GM21825 (cell line): ENCODE measurements around the gene RGS6.

Experiments
- ATAC-seq: cut with Tn5 transposase; IDR thresholded peaks from one replicate; pipeline ENCODE4 v1.9.1; 2021; ENCODE audit warnings: mild to moderate bottlenecking, moderate library complexity; ENCODE audit not compliant: unreplicated experiment

RGS6 gene

DNA sequence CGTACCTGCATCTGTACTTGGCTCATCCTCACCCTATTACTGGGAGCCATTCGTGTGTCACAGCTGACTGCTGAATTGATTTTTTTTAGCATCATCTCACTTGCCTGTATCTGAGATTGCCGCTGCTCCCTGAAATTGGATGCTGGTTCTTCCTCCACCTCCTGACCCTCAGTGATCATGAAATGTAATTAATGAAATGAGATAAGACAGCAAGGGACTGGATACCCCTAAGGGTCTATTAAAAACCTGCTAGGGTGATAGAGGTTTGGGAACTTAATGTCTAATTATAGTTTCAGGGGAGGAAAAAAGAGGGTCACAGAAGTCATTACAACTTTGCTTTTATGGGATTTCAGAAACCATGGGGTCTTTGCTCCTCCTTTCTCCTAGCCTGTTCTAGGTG, 551.1 kb downstream of the RGS6 start:
- no peak for ATAC-seq

DNA sequence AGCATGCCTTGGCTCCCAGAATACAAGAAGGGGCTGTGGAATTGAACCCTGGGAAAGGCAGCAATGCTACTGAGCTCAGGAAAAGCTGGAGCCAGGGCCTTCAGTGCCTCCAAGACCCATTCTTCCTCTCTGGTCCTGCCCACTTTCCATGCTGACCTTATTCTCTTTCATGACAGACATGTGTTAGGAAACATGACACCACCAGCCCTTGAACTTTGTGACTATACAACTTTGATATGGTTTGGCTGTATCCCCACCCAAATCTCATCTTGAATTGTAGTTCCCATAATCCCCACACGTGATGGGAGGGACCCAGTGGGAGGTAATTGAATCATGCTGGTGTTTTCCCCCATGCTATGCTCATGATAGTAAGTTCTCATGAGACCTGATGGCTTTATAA, 553.5 kb downstream of the RGS6 start:
- ATAC-seq: no peak

DNA sequence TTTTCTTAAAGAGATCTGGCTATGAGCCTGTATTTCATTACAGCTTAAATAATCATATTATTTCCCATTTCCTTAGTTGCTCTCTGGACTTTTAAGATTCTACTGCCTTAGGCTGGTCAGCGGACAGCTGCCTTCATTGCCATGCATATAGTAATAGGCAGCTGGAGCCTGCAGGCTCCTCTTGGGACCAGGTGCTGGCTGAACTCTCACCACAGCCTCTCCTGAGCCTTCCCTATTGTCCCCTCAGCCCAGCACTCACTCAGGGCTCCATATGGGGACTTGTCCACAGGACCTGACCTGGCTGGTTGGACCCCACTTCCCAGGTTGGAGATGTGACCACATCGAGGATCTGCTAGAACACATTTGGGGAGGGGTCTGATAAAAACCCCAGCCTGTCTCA, 556.3 kb downstream of the RGS6 start:
- no peak for ATAC-seq

DNA sequence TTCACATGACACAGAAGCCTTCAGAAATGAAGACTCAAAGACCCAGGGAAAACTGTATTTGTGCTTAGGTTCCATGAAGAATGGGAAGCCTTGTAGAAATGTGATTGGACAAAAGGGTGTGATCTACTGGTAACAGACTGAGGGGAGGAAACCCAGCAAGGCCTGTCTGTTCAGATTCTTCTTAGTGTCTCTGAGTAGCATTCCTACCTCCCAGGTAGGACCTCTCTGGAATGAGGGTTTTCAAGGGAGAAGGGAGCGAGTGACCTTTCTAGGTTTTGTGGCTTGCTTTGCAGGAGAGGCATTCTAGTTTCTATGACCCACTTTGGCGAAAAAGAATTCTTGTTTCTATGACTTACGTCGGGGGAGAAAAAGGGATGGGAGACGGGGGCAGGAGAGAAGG, 560.0 kb downstream of the RGS6 start:
- no peak for ATAC-seq

DNA sequence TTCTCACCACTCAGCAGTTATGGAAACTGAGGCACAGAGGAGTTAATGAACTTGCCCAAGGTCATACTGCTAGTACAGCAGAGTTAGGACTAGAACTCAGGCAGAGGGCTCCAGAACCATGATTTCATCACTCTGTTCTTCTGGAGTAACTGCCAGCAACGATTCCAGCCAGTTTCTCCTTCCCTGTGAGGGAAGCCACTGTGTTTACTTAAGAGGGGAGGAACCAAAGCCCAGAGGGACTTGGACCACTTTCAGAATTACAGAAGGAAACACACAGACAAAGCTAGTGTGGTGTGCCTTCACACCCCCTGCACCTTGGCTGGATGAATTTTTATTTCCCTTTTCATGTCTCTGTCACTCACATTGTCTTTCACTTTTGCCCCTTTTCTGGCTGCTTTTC, 563.4 kb downstream of the RGS6 start:
- no peak for ATAC-seq

DNA sequence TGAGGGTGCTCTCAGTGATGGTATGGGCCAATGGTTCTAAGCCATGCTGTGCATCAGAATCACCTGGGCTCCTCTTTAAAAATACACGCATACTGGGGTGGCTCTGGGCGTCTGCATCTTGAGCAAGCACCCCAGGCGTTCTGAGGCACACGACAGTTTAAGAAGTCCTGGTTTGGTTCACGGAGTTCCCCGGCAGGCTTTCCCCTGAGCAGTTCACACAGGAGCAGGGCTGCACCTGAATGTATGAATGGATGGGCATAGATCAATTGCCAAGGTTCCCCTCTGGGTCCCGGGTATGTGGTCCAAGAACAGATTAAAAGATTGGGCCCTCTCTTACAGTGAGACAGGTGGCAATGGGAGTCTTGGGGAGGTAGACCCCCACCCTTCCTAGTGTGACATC, 566.4 kb downstream of the RGS6 start:
- ATAC-seq: no peak

DNA sequence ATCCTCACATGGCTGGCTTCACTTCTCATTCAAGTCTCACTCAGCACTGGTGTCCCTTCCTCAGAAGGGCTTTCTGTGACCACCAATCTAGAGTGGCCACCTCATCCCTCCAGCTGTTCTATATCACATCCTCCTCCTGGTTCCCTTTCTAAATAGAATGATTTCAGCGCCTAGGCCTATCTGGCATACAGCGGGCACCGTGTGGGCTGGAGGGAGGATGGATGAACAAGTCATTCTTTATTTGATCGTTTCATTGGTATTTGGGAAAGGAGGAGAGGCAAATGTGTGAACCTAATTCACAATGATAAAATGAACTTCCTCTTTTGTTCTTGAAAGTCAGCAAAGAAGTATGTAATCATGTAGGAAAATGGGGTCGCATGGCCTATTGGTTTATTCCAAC, 567.5 kb downstream of the RGS6 start:
- ATAC-seq: no peak

DNA sequence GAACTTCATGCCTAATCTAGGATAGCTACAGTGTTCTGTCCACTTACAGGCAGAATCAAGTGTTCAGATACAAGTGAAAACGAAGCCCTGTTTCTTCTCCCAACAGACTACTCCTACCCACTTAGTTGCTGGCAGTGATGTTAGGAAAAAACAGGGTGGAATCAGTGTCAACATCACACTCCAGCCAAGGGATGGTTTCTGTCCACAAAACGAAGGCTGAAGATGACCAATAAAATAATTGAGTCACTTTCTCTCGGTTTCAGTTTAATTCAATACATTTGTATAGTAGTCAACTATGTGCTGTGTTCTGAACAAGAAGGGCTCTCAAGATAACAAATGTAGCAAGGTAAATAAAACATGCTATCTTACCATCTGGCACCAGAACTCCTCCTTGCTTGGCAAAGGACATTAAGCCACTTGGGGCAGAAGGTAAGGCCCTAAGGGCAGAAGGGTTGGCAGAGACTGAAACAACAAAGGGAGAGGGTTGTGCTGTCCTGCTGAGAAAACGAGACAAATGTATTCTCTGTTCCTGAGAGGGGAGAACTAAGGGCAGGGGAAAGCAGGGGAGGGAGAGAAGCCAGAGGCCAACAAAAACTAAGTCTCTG, 568.1 kb downstream of the RGS6 start:
- no peak for ATAC-seq

DNA sequence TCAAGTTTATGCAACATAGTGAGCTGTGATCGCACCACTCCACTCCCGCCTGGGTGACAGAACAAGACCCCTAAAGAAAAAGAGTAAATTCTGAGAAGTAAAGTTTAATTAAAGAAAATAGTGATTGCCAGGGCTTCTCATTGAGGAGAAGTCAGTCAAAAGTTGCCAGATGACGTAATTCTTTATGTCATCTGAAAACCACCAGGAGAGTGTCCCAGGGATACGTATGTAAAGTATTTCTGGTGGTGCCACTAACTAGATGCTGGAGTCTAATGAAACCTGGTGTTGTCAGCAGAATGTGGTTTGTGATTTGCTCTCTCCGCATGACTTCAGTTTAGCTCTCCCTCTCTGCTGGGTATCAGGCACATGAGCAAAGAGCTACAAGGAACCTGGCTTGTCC, 569.2 kb downstream of the RGS6 start:
- no peak for ATAC-seq

DNA sequence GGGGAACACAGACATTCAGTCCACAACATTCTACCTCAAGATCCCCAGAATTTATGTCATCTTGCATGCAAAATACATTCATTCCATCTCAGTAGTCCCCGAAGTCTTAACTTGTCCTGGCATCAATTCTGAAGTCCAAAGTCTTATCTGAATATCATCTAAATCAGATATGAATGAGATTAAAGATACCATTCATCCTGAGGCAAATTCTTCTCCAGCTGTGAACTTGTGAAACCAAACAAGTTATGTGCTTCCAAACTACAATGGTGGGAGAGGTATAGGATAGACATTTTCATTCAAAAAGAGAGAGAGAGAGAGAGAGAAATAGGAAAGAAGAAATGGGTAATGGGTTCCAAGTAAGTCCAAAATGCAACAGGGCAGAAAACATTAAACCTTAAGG, 571.0 kb downstream of the RGS6 start:
- no peak for ATAC-seq

DNA sequence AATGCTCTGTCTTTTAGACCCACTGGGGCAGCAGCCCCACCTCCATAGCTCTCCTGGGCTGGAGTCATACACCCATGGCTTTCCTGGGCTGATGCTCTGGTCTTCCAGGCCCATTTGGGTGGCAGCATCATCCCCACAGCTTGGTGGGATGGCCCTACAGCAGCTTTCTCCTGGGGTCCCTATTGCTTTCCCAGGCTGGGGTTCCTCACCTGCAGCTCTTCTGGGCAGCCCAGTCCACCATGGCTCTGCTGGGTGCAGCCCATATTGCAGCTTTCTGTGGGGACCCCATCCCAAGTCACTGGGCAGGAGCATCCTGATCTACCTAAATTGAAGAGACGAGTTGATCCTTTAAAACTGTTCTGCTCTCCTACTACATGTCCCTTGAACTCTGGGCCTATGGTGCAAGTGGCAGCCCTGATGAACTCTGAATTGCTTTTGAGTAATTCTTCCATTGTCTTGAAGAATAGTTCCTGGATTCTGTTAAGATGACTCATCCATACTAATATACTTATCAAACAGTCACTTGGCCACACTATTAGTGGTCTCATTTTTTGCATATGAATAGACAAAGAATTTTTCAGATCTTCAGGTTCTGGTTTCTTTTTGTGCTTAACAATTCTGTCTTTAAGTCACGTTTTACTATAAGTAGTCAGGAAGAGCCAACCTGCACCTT, 571.6 kb downstream of the RGS6 start:
- no peak for ATAC-seq

DNA sequence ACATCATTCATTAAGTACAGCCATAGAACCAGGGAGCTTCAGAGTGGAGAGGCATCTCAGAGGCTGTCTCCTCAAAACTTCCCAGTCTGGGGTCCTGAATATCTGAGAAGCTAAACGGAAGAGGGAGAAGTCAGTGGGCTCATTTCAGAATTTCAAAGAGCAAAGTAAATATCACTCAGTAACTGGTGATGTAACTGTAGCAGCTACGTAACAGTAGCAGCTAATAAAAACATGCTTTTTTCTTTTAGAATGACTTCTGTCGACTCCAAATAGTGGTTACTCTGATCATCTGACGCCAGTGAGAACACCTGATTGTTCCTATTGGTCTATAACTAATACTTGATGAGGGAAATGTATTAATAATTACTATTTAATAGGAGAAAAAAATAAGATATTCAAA, 578.3 kb downstream of the RGS6 start:
- ATAC-seq: no peak

DNA sequence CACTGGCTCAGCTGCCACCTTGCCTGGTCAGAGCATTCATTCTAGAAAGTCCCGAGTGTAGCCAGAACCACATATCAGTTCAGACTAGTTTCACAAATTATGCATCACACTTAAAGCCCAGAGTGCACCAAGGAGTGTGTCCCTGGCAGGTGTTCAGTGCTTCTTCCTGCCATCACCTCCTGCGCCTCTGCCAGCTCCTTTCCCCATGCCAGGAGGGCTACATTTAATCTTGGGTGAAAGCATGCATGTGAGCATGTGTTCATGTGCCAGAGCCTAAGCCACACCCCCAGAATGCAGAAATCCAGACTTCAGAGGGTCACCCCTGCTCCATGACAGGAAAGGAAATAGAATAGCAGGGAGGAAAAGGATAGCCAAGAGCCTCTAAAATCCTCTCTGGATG, 580.1 kb downstream of the RGS6 start:
- no peak for ATAC-seq

DNA sequence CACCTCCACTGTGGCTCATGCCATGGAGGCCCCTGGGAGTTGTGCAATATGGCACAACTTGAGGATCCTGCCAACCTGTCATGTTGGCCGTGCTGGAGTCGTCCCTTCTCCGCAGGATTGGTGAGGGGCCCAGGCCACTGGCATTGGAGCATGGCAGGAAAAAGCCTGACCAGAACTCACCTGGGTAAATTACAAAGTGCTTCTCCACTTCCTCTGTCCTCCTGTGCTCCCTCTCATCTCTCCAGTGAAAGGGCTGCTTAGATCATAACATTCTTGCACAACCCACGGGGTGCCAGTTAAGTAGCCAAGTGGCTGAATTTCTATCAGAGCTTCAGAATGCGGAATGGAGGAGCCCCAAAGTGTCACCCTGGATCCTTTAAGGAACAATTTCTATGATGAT, 580.7 kb downstream of the RGS6 start:
- no peak for ATAC-seq

DNA sequence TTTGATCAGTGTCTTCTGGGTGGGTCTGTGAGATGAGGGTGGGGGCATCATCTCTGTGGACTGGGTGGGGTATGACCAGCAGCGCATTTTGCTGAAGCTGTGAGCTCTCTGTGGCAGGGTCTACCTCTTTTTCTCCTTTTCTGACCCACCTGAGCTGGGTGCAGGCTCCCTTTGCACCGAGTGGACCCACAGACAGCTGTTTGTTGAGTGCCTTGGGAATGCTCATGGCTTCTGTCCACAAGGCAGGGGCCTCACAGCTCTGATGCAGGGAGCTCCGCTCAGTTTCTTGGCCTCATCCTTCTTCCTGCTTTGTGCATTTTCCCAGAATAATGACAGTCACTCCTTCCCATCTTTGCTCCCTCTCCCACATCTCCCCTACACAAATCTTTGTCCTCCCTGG, 581.1 kb downstream of the RGS6 start:
- ATAC-seq: no peak

DNA sequence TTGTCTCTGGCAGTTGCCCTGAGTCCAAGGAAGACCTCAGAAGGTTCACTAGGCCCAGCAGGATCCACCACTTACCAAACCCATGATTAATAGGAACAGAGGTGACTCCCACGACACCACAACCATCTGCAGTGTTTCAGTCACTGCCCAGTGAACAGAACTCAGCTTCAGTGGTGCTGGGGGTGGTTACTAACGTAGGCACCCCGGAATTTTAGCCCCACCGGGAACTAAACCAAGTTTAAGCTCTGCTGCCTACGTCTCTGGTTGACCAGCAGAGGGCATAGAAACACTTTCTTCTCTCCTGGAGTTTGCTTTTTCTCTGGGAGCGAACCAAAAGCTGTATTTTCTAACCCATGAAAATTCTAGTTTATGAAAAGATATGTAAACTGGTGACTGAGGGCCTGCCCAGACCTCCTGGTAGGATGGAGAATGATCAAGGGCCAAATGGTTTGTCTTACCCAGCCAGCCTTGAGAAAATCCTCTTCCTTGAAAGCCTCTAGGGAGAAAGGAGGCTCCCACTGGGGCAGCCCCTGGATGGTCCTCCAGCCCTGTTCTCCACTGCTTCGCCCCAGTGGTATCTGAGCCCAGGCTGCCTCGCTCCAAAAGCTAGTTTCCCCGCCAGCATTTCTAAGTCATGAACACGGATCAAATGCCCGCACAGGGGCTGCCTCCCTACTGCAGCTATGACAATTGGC, 581.9 kb downstream of the RGS6 start:
- no peak for ATAC-seq

DNA sequence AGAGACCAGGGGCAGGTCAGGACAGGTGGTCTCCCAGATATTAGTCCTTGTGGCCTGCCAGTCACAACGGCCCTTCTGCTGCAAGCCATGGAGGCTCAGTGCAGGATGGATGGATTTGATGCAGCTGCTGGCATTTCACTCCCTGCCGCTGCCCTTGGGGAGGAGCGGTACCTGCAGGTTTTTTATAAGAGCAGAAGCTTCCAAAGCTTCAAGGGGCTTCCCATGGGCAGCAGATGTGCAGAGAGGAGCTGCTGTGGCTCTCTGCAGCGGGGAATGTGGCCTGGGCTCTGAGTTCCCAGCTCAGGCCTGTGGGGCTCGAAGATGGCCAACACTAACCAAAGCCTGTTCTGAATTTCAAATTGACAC, 582.4 kb downstream of the RGS6 start:
- ATAC-seq: no peak

DNA sequence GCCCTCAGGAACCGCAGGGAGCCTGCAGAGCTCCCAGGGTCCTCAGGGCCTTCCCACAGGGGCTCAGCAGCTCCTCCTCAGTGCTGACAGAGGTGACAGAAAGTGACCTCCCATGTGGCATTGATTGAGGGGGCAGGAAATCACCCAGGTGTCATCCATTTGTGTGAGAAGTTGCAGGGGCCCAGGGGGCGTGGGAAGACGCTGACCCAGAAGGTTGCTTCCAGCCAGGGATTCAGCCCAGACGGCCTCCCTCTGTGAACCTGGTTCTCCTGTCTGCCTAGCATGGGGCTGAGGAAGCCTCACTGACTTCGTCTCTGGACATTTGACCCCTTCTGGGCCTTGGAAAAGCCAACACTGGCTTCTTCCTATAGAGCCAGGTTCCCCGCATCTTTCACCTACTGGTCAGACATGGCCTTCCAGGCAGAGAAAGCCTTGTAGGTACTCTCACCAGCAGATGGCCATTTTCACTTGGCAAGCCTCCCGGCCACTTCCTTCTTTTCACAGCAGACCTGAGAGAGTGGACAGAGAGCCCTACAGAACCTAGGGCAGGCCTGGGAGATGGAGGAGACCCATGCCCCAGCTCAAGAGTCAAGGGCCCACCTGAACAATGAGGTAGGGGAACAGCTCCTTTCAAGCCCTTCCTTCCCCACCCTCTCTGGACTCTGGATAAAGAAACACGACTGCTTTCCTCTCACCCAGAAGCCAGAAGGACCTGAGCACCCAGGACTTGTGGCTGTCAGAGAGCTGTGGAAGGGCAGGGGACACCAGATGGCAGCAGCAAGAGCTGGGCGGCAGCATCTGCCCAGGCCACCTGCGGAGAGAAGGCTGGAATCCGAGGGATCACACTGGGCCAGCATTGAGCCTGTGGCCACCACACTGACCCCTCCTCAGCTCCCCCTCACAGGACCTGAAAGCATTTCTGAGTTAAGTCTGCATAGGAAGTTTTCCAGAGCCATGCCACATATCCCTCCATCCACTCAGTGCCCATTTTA, 583.8 kb downstream of the RGS6 start:
- ATAC-seq: no peak

DNA sequence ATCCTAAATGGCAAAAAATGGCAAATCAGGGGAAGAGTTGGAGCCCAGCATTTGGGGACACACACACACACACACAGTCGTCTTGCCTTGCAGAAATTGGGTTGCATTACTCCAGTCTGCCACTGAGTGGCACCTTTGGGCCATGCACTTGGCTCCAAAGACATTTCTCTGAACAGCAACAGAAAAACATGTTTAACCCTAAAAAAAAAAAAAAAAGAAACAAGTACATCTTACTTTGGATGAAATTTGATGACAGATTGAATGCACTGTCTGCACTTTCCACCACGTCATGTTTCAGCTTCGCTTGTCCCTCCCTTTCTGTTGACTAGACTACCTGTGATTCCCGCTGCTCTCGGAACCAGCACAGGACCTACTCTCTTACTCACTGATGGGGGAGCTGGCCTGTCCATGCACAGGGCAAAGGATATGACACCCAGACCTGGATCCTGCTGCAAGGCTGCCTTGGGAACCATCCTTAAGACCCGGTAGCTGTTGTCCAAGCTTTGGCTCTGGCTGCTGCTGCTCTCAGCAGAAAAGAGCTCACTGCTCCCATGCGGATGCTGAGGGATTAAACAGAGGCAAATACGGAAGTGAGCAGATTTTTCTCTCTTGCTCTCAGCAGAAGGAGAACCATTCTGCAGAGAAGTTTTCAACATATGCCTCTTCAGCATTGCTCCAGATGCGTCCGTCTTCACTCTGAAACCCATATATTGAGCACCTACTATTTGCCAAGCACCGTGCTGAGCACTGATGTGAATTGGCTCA, 584.9 kb downstream of the RGS6 start:
- ATAC-seq: no peak

DNA sequence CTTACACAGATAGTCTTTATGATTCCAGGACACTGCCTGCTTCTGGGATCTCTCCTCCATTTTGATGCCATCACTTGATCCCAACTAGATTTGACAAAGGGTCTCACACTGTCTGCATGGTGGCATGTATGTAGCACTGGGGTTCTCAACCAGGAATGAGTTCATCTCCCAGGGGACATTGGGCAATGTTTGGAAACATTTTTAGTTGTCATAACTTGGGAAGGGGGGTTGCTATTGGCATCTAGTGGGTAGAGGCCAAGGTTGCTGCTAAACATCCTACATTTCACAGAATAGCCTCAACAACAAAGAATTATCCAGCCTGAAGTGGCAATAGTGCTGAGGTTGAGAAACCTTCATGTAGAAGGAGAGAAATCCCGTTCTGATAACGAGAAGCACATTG, 585.5 kb downstream of the RGS6 start:
- no peak for ATAC-seq
